ENCODE measurements around the gene NFKBIE. TPM values are rescaled to one million over a fixed set of nuclear protein-coding genes. Genes with fewer than 3 reads are reported as not detected.

NFKBIE gene
- total and polyA plus RNA-seq, 9 of the 15 experiments (the other 6 are each of a cell fraction or from before 2014, with no cell fraction given), result 2.1 to 16.4 (median 11.7) TPM

- TF ChIP-seq, protein P1, sequence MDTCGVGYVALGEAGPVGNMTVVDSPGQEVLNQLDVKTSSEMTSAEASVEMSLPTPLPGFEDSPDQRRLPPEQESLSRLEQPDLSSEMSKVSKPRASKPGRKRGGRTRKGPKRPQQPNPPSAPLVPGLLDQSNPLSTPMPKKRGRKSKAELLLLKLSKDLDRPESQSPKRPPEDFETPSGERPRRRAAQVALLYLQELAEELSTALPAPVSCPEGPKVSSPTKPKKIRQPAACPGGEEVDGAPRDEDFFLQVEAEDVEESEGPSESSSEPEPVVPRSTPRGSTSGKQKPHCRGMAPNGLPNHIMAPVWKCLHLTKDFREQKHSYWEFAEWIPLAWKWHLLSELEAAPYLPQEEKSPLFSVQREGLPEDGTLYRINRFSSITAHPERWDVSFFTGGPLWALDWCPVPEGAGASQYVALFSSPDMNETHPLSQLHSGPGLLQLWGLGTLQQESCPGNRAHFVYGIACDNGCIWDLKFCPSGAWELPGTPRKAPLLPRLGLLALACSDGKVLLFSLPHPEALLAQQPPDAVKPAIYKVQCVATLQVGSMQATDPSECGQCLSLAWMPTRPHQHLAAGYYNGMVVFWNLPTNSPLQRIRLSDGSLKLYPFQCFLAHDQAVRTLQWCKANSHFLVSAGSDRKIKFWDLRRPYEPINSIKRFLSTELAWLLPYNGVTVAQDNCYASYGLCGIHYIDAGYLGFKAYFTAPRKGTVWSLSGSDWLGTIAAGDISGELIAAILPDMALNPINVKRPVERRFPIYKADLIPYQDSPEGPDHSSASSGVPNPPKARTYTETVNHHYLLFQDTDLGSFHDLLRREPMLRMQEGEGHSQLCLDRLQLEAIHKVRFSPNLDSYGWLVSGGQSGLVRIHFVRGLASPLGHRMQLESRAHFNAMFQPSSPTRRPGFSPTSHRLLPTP (IDR thresholded peaks at IDR 0.05; ENCODE audit: borderline replicate concordance, extremely low read depth, insufficient read length), result no peak
- TF ChIP-seq SIRT6 (IDR thresholded peaks at IDR 0.05; ENCODE audit: low read depth, low read length), result no peak
- TF ChIP-seq SMAD3 (CRISPR knock-in tag; conservative IDR thresholded peaks at IDR 0.05), result no peak
- peak; percentile 76 for TF ChIP-seq FOS (IDR thresholded peaks at IDR 0.05; ENCODE audit: extremely low read depth, insufficient read length)
- TF ChIP-seq BCLAF1 (IDR thresholded peaks at IDR 0.05; ENCODE audit: borderline replicate concordance in 1 of 2, control insufficient read depth in 1 of 2, low read depth in 2 of 2, low read length in 1 of 2), result no peak; a peak in 1 of 4 replicates
- no peak for TF ChIP-seq NR2F6 (CRISPR knock-in tag; IDR thresholded peaks at IDR 0.05)
- peak; percentile 79 for TF ChIP-seq ETV1 (tag; conservative IDR thresholded peaks at IDR 0.05; ENCODE audit: low read depth)
- TF ChIP-seq SRSF3 (IDR thresholded peaks at IDR 0.05; ENCODE audit: insufficient read depth, low read length), result no peak
- no peak for TF ChIP-seq PHB2 (IDR thresholded peaks at IDR 0.05; ENCODE audit: low read depth)
- TF ChIP-seq ILF3 (IDR thresholded peaks at IDR 0.05; ENCODE audit: borderline replicate concordance), result peak; percentile 80; the same call in 1 of the 2 replicates
- TF ChIP-seq NR2C1 (IDR thresholded peaks at IDR 0.05), result no peak
- TF ChIP-seq NR2C1 (tag; IDR thresholded peaks at IDR 0.05), result no peak
- TF ChIP-seq SMC3 (conservative IDR thresholded peaks at IDR 0.05; ENCODE audit: insufficient read depth, low read depth, low read length), result peak; percentile 41; the same call in 1 of the 2 replicates
- TF ChIP-seq RFX7 (CRISPR knock-in tag; IDR thresholded peaks at IDR 0.05), result no peak
- no peak for TF ChIP-seq ZNF3 (CRISPR knock-in tag; IDR thresholded peaks at IDR 0.05)
- peak; percentile 93 for TF ChIP-seq SIN3B (IDR thresholded peaks at IDR 0.05; ENCODE audit: low read depth)
- TF ChIP-seq IFI16 (CRISPR knock-in tag; IDR thresholded peaks at IDR 0.05), result no peak
- TF ChIP-seq ZNF324 (CRISPR knock-in tag; IDR thresholded peaks at IDR 0.05), result peak; percentile 39; the same call in 1 of the 2 replicates
- TF ChIP-seq BHLHE40 (IDR thresholded peaks at IDR 0.05; ENCODE audit: low read length), result peak; percentile 98
- no peak for TF ChIP-seq ZZZ3 (IDR thresholded peaks at IDR 0.05)
- no peak for TF ChIP-seq KHSRP (IDR thresholded peaks at IDR 0.05)
- peak; percentile 88; the same call in 1 of the 2 replicates for TF ChIP-seq PHF21A (IDR thresholded peaks at IDR 0.05; ENCODE audit: borderline replicate concordance, low read depth)
- no peak for TF ChIP-seq RUNX1 (IDR thresholded peaks at IDR 0.05; ENCODE audit: low read depth)
Observed at GRCh38 chr6:44257025-44257752, 8.2 kb downstream of the NFKBIE start, which contains the start of gene SLC35B2 (continued).
